Calu3 (cell line): ENCODE results near the gene BRD8. TPM values are rescaled to one million over a fixed set of nuclear protein-coding genes. Genes with fewer than 3 reads are reported as not detected.
"Not testable (repeated sequence)": the region's sequence is repeated elsewhere in the genome, so short reads cannot be mapped to it uniquely, and the experiment has no call there.

ENCODE experiments used
- BruUV-seq: library from RNA; stranded (reverse); fragments of 400-500 nt; replicated peaks from 2 replicates; lab custom pipeline; 2021; lab: Mats Ljungman, UMichigan
- CTCF ChIA-PET: fragments of 300-600 bp; sonication (Branson Sonifier 250); formaldehyde crosslinking; loops from one replicate; lab custom pipeline; 2022; ENCODE audit warnings: antibody characterized with exemption; lab: Charles Lee
- DNase-seq: peaks from one replicate; pipeline ENCODE4 v3.0.0; 2022
- H3K27ac Mint-ChIP-seq: one replicate; pipeline ENCODE4 v1.8.0; 2022; ENCODE audit warnings: mixed read lengths; ENCODE audit not compliant: unreplicated experiment
- H3K27me3 Mint-ChIP-seq: one replicate; pipeline ENCODE4 v1.8.0; 2022; ENCODE audit warnings: mixed read lengths; ENCODE audit not compliant: unreplicated experiment
- H3K36me3 Mint-ChIP-seq: one replicate; pipeline ENCODE4 v1.8.0; 2022; ENCODE audit warnings: mild to moderate bottlenecking, moderate library complexity, mixed read lengths; ENCODE audit not compliant: insufficient read depth, unreplicated experiment
- H3K4me1 Mint-ChIP-seq: one replicate; pipeline ENCODE4 v1.8.0; 2022; ENCODE audit warnings: mild to moderate bottlenecking, low read depth, mixed read lengths; ENCODE audit not compliant: unreplicated experiment
- H3K4me3 Mint-ChIP-seq: one replicate; pipeline ENCODE4 v1.8.0; 2022; ENCODE audit warnings: mild to moderate bottlenecking, low read depth, moderate library complexity, mixed read lengths; ENCODE audit not compliant: unreplicated experiment
- H3K9me3 Mint-ChIP-seq: one replicate; pipeline ENCODE4 v1.8.0; 2022; ENCODE audit warnings: low read depth, mixed read lengths; ENCODE audit not compliant: unreplicated experiment
- CTCF ChIP-seq: fragments of 200-600 bp; IDR thresholded peaks from one replicate; pipeline ENCODE4 v1.8.0; 2022; ENCODE audit warnings: antibody characterized with exemption; ENCODE audit not compliant: unreplicated experiment
- intact Hi-C: fragments of 100-400 bp; cut with micrococcal nuclease; formaldehyde crosslinking; loops from one replicate; pipeline ENCODE4 v1.10.0; 2022; ENCODE audit not compliant: unreplicated experiment
- total RNA-seq: library from RNA; stranded (reverse); gene quantifications from 2 replicates; pipeline ENCODE4 v1.2.3, GENCODE V29; 2022

The BRD8 gene
- total RNA-seq, 1 experiment from 2014 or later, result 124 TPM

GRCh38 chr5:138148811-138149210, 29.6 kb downstream of the BRD8 start:
- H3K27me3 Mint-ChIP-seq, result no peaks in the 10 kb centered on the region
- no peaks in the 10 kb centered on the region for H3K9me3 Mint-ChIP-seq
- H3K4me3 Mint-ChIP-seq, result no peak overlapping the region
- H3K4me1 Mint-ChIP-seq, result no peaks in the 10 kb centered on the region
- DNase-seq, result peak; percentile 52
- no peak for TF ChIP-seq CTCF
- intact Hi-C loops, result no loop called here
- no peak overlapping the region for H3K27ac Mint-ChIP-seq
- CTCF ChIA-PET, result interaction anchor here (1.2 to 1.4 kb wide), 2 partner anchors 15 to 113 kb away, joined by 3 read pairs; no protein-coding TSS in a partner anchor
- no TSS peak for BruUV-seq
- H3K36me3 Mint-ChIP-seq, result no peaks in the 10 kb centered on the region

- H3K4me3 Mint-ChIP-seq, DNase-seq, H3K27ac Mint-ChIP-seq, intact Hi-C loops, H3K9me3 Mint-ChIP-seq, H3K27me3 Mint-ChIP-seq, H3K4me1 Mint-ChIP-seq, BruUV-seq, H3K36me3 Mint-ChIP-seq: not testable (repeated sequence)
- CTCF ChIA-PET, result interaction anchor here (0.6 kb wide), 1 partner anchor 148 kb away, joined by 4 read pairs; no protein-coding TSS in a partner anchor
Observed at GRCh38 chr5:138143578-138143977, 34.9 kb downstream of the BRD8 start.

GRCh38 chr5:138141734-138142133, 36.7 kb downstream of the BRD8 start:
- Mint-ChIP-seq H3K4me3 (no peak overlapping the region), H3K36me3 (no peaks in the 10 kb centered on the region), H3K27ac (no peak overlapping the region), H3K27me3 (no peaks in the 10 kb centered on the region), H3K4me1 (no peaks in the 10 kb centered on the region), H3K9me3 (no peaks in the 10 kb centered on the region)
- TF ChIP-seq CTCF, result no peak
- no peak for DNase-seq
- CTCF ChIA-PET, result interaction anchor here (0.9 kb wide), 1 partner anchor 277 kb away, joined by 3 read pairs; no protein-coding TSS in a partner anchor
- intact Hi-C loops, result no loop called here
- BruUV-seq, result no TSS peak

- H3K27ac Mint-ChIP-seq, result no peak overlapping the region
- no peaks in the 10 kb centered on the region for H3K9me3 Mint-ChIP-seq
- no peak for TF ChIP-seq CTCF
- no peaks in the 10 kb centered on the region for H3K36me3 Mint-ChIP-seq
- no TSS peak for BruUV-seq
- no peaks in the 10 kb centered on the region for H3K27me3 Mint-ChIP-seq
- H3K4me1 Mint-ChIP-seq, result no peaks in the 10 kb centered on the region
- DNase-seq, result no peak
- no peak overlapping the region for H3K4me3 Mint-ChIP-seq
- intact Hi-C loops, result no loop called here
- CTCF ChIA-PET, result no interaction called here
Observed at GRCh38 chr5:138140268-138140667, 38.2 kb downstream of the BRD8 start.

- H3K4me3 Mint-ChIP-seq, result peak overlapping the region; percentile 70
- no peaks in the 10 kb centered on the region for H3K4me1 Mint-ChIP-seq
- CTCF ChIA-PET, result no interaction called here
- no peaks in the 10 kb centered on the region for H3K36me3 Mint-ChIP-seq
- H3K27me3 Mint-ChIP-seq, result no peaks in the 10 kb centered on the region
- intact Hi-C loops, result loop anchor here (10.0 kb wide), 1 partner anchor 505 kb away; no protein-coding TSS in a partner anchor
- H3K9me3 Mint-ChIP-seq, result no peaks in the 10 kb centered on the region
- no TSS peak for BruUV-seq
- no peak for TF ChIP-seq CTCF
- no peak overlapping the region for H3K27ac Mint-ChIP-seq
- no peak for DNase-seq
Observed at GRCh38 chr5:138139781-138140090, 38.7 kb downstream of the BRD8 start.
